ENCODE results near the gene SNAP29.

- TF ChIP-seq EZH2 (IDR thresholded peaks at IDR 0.05) (no peak), POLR2AphosphoS5 (IDR thresholded peaks at IDR 0.05; ENCODE audit: borderline replicate concordance, low read depth, low read length) (no peak)
These were observed 32.2 kb downstream of the SNAP29 start for GRCh38 chr22:20890975-20891374.

All from SK-N-MC (cell line).